Panc1 (cell line): ENCODE data around the gene APOL5.

Experiments used
- SIN3A ChIP-seq: IDR thresholded peaks from 2 replicates; pipeline ENCODE4 v1.6.1; 2012; ENCODE audit warnings: low read depth, mild to moderate bottlenecking, low read length, moderate library complexity, borderline replicate concordance; ENCODE audit not compliant: insufficient read depth
- TF ChIP-seq, protein P1 (sequence below): fragments of 450-650 bp; IDR thresholded peaks from 2 replicates; pipeline ENCODE4 v1.5.1; 2017; ENCODE audit warnings: mild to moderate bottlenecking

DNA sequence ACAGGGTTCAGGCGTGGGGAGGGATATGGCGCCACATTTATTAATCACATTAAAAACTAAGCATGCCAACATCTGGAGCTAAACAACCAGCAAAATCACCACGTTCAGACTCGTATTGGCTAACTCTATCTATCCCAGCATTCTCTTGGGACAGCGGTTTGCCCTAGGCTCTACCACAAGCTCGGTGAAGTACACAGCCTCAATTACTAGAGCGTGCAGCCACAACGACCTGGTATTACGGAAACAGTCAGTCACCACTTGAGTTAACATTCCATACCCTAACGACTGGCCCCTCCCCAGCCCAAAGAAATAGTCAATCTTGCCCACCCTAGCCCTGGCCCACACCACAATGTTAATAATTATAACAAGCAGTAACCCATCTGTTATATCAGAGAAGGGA, 32.1 kb downstream of the APOL5 start:
- no peak for TF ChIP-seq SIN3A
- TF ChIP-seq, protein P1, sequence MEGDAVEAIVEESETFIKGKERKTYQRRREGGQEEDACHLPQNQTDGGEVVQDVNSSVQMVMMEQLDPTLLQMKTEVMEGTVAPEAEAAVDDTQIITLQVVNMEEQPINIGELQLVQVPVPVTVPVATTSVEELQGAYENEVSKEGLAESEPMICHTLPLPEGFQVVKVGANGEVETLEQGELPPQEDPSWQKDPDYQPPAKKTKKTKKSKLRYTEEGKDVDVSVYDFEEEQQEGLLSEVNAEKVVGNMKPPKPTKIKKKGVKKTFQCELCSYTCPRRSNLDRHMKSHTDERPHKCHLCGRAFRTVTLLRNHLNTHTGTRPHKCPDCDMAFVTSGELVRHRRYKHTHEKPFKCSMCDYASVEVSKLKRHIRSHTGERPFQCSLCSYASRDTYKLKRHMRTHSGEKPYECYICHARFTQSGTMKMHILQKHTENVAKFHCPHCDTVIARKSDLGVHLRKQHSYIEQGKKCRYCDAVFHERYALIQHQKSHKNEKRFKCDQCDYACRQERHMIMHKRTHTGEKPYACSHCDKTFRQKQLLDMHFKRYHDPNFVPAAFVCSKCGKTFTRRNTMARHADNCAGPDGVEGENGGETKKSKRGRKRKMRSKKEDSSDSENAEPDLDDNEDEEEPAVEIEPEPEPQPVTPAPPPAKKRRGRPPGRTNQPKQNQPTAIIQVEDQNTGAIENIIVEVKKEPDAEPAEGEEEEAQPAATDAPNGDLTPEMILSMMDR, result no peak
